Hepatocyte (in vitro differentiated cells): ENCODE results near the gene PDZD4. TPM values are rescaled to one million over a fixed set of nuclear protein-coding genes. Genes with fewer than 3 reads are reported as not detected.

Source experiments
- DNase-seq: peaks from one replicate; pipeline ENCODE4 v3.0.0-alpha.2; 2016; ENCODE audit warnings: low spot score
- H2AFZ ChIP-seq: fragments of 200-600 bp; sonication (generic); 2 replicates; pipeline ENCODE4 v1.6.0; 2016; ENCODE audit warnings: antibody characterized with exemption, mild to moderate bottlenecking
- H3K27ac ChIP-seq: fragments of 200-600 bp; sonication (generic); 2 replicates; pipeline ENCODE4 v1.5.1; 2016; ENCODE audit warnings: mild to moderate bottlenecking
- H3K27me3 ChIP-seq: fragments of 200-600 bp; sonication (generic); 2 replicates; pipeline ENCODE4 v1.6.1; 2016
- H3K36me3 ChIP-seq: fragments of 200-600 bp; sonication (generic); replicated peaks from 2 replicates; pipeline ENCODE4 v1.5.1; 2016; ENCODE audit warnings: low read depth; ENCODE audit not compliant: insufficient read depth
- H3K4me1 ChIP-seq: fragments of 200-600 bp; sonication (generic); 2 replicates; pipeline ENCODE4 v1.5.1; 2016; ENCODE audit warnings: mild to moderate bottlenecking, moderate library complexity; ENCODE audit not compliant: insufficient read depth
- H3K4me2 ChIP-seq: fragments of 200-600 bp; sonication (generic); 2 replicates; pipeline ENCODE4 v1.6.0; 2016
- H3K4me3 ChIP-seq: fragments of 200-600 bp; sonication (generic); 2 replicates; pipeline ENCODE4 v1.5.1; 2016; ENCODE audit warnings: mild to moderate bottlenecking
- H3K79me2 ChIP-seq: fragments of 200-600 bp; sonication (generic); 2 replicates; pipeline ENCODE4 v1.6.0; 2017; ENCODE audit warnings: mild to moderate bottlenecking
- H3K9me2 ChIP-seq: fragments of 200-600 bp; sonication (generic); replicated peaks from 2 replicates; pipeline ENCODE4 v1.6.0; 2017; ENCODE audit warnings: mild to moderate bottlenecking; ENCODE audit not compliant: insufficient read depth
- H3K9me3 ChIP-seq: fragments of 200-600 bp; sonication (generic); 2 replicates; pipeline ENCODE4 v1.5.1; 2016; ENCODE audit warnings: low read depth, mild to moderate bottlenecking
- H4K20me1 ChIP-seq: fragments of 200-600 bp; sonication (generic); 2 replicates; pipeline ENCODE4 v1.6.0; 2016; ENCODE audit warnings: mild to moderate bottlenecking; ENCODE audit not compliant: insufficient read depth, poor library complexity, severe bottlenecking
- EZH2 ChIP-seq: fragments of 200-600 bp; sonication (generic); IDR thresholded peaks from 2 replicates; pipeline ENCODE4 v1.6.1; 2016; ENCODE audit warnings: antibody characterized with exemption, mild to moderate bottlenecking, borderline replicate concordance
- EZH2phosphoT487 ChIP-seq: fragments of 200-600 bp; sonication (generic); IDR thresholded peaks from one replicate; pipeline ENCODE4 v1.6.1; 2018; ENCODE audit warnings: antibody characterized with exemption, mild to moderate bottlenecking, low read depth, moderate library complexity; ENCODE audit not compliant: unreplicated experiment, severe bottlenecking
- WGBS: methylation state at CpG from one replicate; pipeline ENCODE4 v1.1.6; 2016; ENCODE audit warnings: low lambda C conversion rate; ENCODE audit errors: missing lambda C conversion rate; 5-methylcytosine and 5-hydroxymethylcytosine counted together
- polyA plus RNA-seq: library from polyadenylated mRNA; unstranded; fragments of >200 nt; fragmentation: Nextera tagmentation; extraction: Ambion mirVana; gene quantifications from 2 replicates; pipeline ENCODE4 v1.2.1, GENCODE V29; 2016
- total RNA-seq: library from RNA; depleted of rRNA; stranded (reverse); fragments of >200 nt; gene quantifications from 2 replicates; pipeline ENCODE4 v1.2.3, GENCODE V29; 2014
- TF ChIP-seq, protein P1 (sequence below): fragments of 200-600 bp; sonication (generic); IDR thresholded peaks from 2 replicates; pipeline ENCODE4 v1.5.1; 2016; ENCODE audit warnings: antibody characterized with exemption, mild to moderate bottlenecking; ENCODE audit not compliant: poor library complexity

The PDZD4 gene, protein sequence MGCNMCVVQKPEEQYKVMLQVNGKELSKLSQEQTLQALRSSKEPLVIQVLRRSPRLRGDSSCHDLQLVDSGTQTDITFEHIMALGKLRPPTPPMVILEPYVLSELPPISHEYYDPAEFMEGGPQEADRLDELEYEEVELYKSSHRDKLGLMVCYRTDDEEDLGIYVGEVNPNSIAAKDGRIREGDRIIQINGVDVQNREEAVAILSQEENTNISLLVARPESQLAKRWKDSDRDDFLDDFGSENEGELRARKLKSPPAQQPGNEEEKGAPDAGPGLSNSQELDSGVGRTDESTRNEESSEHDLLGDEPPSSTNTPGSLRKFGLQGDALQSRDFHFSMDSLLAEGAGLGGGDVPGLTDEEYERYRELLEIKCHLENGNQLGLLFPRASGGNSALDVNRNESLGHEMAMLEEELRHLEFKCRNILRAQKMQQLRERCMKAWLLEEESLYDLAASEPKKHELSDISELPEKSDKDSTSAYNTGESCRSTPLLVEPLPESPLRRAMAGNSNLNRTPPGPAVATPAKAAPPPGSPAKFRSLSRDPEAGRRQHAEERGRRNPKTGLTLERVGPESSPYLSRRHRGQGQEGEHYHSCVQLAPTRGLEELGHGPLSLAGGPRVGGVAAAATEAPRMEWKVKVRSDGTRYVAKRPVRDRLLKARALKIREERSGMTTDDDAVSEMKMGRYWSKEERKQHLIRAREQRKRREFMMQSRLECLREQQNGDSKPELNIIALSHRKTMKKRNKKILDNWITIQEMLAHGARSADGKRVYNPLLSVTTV
- total RNA-seq (1.6 and 2.8 TPM in 2 replicates), polyA plus RNA-seq (0.59 and 1.4 TPM in 2 replicates)

- no peak for DNase-seq
- H3K79me2 ChIP-seq = no peaks in the 10 kb centered on the region
- no peak within 1 kb of the TSS for H2AFZ ChIP-seq
- peak; percentile 72 for TF ChIP-seq EZH2
- TF ChIP-seq EZH2phosphoT487 = no peak
- TF ChIP-seq, protein P1, sequence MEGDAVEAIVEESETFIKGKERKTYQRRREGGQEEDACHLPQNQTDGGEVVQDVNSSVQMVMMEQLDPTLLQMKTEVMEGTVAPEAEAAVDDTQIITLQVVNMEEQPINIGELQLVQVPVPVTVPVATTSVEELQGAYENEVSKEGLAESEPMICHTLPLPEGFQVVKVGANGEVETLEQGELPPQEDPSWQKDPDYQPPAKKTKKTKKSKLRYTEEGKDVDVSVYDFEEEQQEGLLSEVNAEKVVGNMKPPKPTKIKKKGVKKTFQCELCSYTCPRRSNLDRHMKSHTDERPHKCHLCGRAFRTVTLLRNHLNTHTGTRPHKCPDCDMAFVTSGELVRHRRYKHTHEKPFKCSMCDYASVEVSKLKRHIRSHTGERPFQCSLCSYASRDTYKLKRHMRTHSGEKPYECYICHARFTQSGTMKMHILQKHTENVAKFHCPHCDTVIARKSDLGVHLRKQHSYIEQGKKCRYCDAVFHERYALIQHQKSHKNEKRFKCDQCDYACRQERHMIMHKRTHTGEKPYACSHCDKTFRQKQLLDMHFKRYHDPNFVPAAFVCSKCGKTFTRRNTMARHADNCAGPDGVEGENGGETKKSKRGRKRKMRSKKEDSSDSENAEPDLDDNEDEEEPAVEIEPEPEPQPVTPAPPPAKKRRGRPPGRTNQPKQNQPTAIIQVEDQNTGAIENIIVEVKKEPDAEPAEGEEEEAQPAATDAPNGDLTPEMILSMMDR = no peak
- WGBS = 52% methylated on average over 18 of the region's 97 CpGs
- peak within 1 kb of the TSS; percentile 71 for H3K4me2 ChIP-seq
- H3K4me3 ChIP-seq = no peak within 1 kb of the TSS
- peaks cover 34% of the 10 kb centered on the region for H3K27me3 ChIP-seq
- no peaks in the 10 kb centered on the region for H3K9me2 ChIP-seq
- H3K4me1 ChIP-seq = no peaks in the 10 kb centered on the region
- H4K20me1 ChIP-seq = no peaks in the 10 kb centered on the region
- H3K27ac ChIP-seq = no peak within 1 kb of the TSS
- H3K36me3 ChIP-seq = no peaks in the 10 kb centered on the region
- H3K9me3 ChIP-seq = no peaks in the 10 kb centered on the region
These were observed at the start of gene PDZD4 for GRCh38 chrX:153829799-153830639. Gene PDZD4, minus strand, starts transcription at chrX:153830544. Its CDS starts 246 bp downstream, at chrX:153830298.

- Histone ChIP-seq H3K4me1 (no peaks in the 10 kb centered on the region), H2AFZ (no peak overlapping the region), H3K36me3 (no peaks in the 10 kb centered on the region), H4K20me1 (no peaks in the 10 kb centered on the region), H3K4me3 (no peak overlapping the region), H3K27me3 (peaks cover 10% of the 10 kb centered on the region), H3K9me2 (no peaks in the 10 kb centered on the region), H3K9me3 (no peaks in the 10 kb centered on the region), H3K79me2 (no peaks in the 10 kb centered on the region), H3K4me2 (no peak overlapping the region), H3K27ac (no peak overlapping the region)
- TF ChIP-seq, protein P1 = no peak
- TF ChIP-seq EZH2 = no peak
- no peak for TF ChIP-seq EZH2phosphoT487
- DNase-seq = no peak
- 76% methylated on average over 7 of the region's 12 CpGs for WGBS
These were observed 49.5 kb upstream of the PDZD4 start for GRCh38 chrX:153879741-153880439.

DNA sequence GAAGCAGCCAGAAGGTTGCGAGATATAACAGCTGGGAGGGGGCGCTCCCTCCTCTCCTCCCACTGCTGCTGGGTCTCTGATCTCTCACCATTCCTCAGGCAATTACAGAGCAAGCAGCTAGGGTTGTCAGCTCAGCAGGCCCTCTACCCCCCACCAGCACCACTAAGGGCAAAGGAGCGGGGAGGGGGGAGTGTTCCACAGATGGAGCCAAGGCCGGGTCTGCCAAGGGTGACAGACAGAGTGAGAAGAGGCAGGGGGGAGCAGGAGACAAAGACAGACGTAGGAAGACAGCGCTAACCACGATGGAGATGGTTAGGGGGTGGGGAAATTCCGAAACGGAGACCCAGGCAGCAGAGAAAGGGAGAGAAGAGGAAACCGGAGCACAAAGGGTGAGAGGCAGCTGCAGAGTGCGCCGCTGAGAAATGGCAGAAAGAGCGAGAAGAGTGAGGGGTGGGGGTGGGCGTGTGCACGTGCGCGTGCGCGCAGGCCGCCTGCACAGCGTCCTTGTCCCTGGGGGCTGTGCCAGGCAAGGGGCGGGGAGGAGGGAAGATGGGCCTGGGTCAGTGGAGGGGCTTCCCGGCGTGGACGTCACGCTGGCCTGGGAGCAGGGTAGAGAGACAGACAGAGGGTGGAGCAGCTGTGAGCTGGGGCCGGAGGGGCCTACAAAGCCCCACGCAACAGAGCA, 48.8 kb upstream of the PDZD4 start:
- H3K27ac ChIP-seq = no peak overlapping the region
- no peaks in the 10 kb centered on the region for H3K9me2 ChIP-seq
- H3K27me3 ChIP-seq = peaks cover 2% of the 10 kb centered on the region
- no peak overlapping the region for H2AFZ ChIP-seq
- H3K36me3 ChIP-seq = no peaks in the 10 kb centered on the region
- DNase-seq = no peak
- WGBS = 49% methylated on average over 12 of the region's 28 CpGs
- H3K4me1 ChIP-seq = no peaks in the 10 kb centered on the region
- H3K4me2 ChIP-seq = no peak overlapping the region
- no peaks in the 10 kb centered on the region for H3K79me2 ChIP-seq
- TF ChIP-seq EZH2 (no peak), EZH2phosphoT487 (no peak)
- TF ChIP-seq, protein P1 = no peak
- H3K4me3 ChIP-seq = no peak overlapping the region
- no peaks in the 10 kb centered on the region for H4K20me1 ChIP-seq
- H3K9me3 ChIP-seq = no peaks in the 10 kb centered on the region
